AG08396 (cell line): Measurements from ENCODE around the gene BCL11B.

ENCODE experiments used
- DNase-seq: peaks from one replicate; pipeline ENCODE4 v3.0.0; 2012; ENCODE audit warnings: low spot score, mixed read lengths

BCL11B gene

GRCh38 chr14:99159341-99160340 is 112.4 kb downstream of the BCL11B start:
- DNase-seq, result no peak

GRCh38 chr14:99158646-99159165 is 113.3 kb downstream of the BCL11B start:
- DNase-seq, result no peak

- DNase-seq, result no peak
Observed at GRCh38 chr14:99158150-99158549, 113.8 kb downstream of the BCL11B start.

GRCh38 chr14:99157676-99158075 is 114.3 kb downstream of the BCL11B start:
- DNase-seq, result no peak

GRCh38 chr14:99157246-99157645 is 114.8 kb downstream of the BCL11B start:
- no peak for DNase-seq

GRCh38 chr14:99156814-99157213 is 115.2 kb downstream of the BCL11B start:
- no peak for DNase-seq

- no peak for DNase-seq
Observed at GRCh38 chr14:99156090-99156425, 115.9 kb downstream of the BCL11B start.

- no peak for DNase-seq
Observed at GRCh38 chr14:99155173-99156089, 116.6 kb downstream of the BCL11B start.

GRCh38 chr14:99150236-99150635 is 121.8 kb downstream of the BCL11B start:
- no peak for DNase-seq

- DNase-seq, result no peak
Observed at GRCh38 chr14:99148861-99149610, 123.0 kb downstream of the BCL11B start.

- no peak for DNase-seq
Observed at GRCh38 chr14:99148131-99148530, 123.9 kb downstream of the BCL11B start.

- DNase-seq, result no peak
Observed at GRCh38 chr14:99147366-99147740, 124.6 kb downstream of the BCL11B start.

- no peak for DNase-seq
Observed at GRCh38 chr14:99146616-99147365, 125.2 kb downstream of the BCL11B start.

- DNase-seq, result no peak
Observed at GRCh38 chr14:99145307-99145706, 126.7 kb downstream of the BCL11B start.

- DNase-seq, result no peak
Observed at GRCh38 chr14:99143793-99144192, 128.2 kb downstream of the BCL11B start.

- DNase-seq, result no peak
Observed at GRCh38 chr14:99143126-99143525, 128.9 kb downstream of the BCL11B start.

GRCh38 chr14:99141236-99141635 is 130.8 kb downstream of the BCL11B start:
- DNase-seq, result no peak

- DNase-seq, result no peak
Observed at GRCh38 chr14:99138999-99139865, 132.8 kb downstream of the BCL11B start.

GRCh38 chr14:99137913-99138571 is 134.0 kb downstream of the BCL11B start:
- no peak for DNase-seq
